Amniotic stem cell (primary cell): ENCODE measurements around the gene RENBP.

Experiments
- DNase-seq: peaks from one replicate; lab custom pipeline; 2025; lab: John Stamatoyannopoulos, UW

The RENBP gene

DNA sequence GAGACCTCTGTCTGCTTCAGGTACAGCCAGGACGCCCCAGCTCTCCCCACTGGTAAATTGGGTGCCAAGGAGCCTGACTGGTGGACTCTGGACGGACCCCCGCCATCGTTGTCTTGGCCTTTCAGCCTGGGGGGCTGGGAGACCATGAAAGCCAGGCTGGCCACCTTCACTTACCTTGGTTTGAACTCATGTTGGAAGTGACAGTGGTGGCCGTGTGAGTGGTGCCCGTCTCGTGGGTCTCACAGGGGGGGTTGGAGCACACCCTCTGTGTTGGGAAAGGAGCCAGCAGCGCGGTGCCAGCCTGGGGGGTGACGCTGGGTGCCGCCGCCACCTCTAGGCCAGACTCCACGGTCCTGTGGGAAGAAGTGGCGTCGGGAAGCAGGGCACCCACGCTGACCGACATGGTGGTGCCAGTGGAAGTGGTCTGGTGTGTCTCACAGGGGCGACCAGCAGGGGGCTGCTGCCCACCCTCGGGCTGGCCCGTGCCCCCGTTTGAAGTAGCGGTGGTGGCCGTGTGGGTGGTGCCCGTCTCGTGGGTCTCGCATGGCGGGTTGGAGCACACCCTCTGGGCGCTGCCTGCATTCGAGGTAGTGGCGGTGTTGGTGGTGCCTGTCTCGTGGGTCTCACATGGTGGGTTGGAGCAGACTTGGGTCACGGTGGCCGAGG, 9.6 kb upstream of the RENBP start:
- DNase-seq = no peak

- DNase-seq = no peak
These were observed 8.9 kb upstream of the RENBP start for GRCh38 chrX:153953342-153953830.

DNA sequence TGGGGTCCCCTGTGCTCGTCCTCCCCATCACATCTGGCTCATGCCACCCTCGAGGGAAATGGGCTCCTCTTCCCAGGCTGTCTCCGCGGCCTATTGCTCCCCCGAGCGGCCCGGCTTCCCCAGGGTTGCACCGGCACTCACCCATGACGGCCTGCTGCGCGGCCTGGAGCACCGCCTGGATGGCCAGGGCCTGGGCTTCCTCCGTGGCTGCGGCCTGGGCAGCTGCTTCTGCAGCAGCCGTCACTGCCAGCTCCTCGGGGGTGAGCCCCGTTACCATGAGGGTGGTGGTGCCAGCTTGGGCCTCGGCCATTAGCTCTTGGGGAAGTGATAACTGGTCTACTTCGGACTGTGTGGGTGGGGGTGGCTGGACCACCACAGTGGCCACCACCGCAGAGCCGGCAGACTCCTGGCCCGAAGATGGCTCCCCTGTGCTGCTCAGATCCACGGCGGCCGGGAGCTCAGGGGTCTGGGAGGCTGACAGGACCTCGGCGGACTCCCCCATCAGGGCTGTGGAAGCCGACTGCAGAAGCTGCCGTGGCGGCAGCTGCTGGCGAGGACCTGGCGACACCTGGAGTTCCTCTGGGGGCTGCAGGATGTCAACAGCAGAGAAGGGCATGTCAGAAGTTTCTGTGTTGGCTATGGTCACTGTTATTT, 8.1 kb upstream of the RENBP start:
- no peak for DNase-seq

- no peak for DNase-seq
These were observed 7.4 kb upstream of the RENBP start for GRCh38 chrX:153951683-153952372.

GRCh38 chrX:153950127-153950526, 5.7 kb upstream of the RENBP start:
- DNase-seq = no peak

DNA sequence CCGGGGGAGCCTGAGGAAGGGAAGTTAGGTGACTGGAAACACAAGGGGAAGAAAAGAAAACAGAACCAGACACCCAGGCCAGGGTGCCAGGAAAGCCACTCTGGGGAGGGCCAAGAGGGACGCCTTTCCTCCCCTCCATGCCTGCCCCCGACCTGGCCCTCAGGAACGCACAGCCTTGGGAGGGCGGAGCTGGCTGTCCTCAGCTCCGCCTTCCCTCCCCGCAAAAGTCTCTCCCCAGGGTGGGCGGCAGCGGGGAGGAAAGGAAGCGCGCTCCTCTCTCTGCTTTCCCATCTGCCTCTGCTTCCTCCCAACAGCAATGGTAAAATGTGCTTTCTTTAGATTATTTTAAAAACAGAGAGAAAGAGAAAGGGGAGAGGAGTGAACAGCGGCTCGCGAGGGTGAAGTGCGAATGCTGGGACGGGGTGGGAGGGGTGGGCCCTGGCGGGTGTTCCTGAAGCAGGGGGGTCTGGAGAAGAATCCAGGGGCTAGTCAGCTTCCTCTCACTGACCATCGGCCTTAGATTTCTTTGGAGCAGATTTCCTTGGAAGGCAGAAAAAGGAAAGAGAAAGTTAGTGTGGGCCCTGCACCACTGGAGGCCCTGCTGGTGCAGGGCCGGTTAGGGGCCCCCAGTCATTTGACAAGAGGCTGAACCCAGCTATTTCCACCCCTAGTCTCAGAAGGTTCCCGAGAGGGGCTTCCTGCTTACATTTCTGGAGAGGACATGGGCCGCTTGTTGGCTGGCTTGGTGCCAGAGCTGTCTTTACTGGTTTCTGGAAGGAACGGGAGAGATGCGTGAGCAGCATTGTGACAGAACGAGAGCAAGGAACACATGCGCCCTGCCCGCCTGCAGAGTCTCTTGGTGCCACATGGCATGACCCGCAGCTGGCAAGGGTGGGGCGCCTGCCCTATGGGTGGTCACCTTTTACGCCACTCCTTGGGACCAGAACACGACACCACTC, 4.7 kb upstream of the RENBP start:
- DNase-seq = no peak

GRCh38 chrX:153948002-153948466, 3.6 kb upstream of the RENBP start:
- DNase-seq = no peak

DNA sequence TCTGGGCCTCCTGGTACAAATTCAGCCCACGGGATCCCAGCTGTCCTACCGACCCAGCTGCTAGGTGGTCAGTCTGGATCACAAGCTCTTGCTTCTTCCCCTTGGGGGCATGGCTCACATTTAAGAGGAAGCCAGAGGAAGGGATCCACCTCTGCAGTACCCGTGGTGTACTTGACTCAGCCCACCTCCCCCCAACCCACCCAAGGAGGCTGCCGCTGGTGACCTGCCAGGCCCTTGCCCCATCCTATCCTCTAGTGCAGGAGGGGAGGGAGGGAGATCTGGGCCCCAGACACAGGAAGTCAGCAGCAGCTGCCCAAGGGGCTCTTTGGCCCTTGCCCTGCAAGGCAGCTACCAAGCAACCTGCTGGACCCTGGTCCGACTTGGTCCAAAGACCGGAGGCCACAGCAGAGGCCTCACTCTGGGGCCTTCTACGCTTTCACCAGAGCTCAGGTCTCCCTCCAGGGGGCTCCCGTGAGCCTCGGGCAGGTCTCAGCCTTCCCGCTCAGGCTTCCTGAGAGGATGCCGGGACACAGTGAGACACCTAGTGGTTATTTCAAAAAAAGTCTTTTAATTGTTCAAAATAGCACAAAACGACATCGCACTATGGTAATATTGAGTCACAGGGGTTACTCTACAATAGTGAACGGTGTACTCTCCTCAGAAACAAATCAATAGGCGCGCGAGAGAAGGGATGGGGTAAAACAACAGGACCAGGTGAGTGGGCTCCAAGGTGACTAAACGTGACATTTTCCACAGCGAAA, 2.7 kb upstream of the RENBP start:
- peak; percentile 3 for DNase-seq

- no peak for DNase-seq
These were observed 1.8 kb upstream of the RENBP start for GRCh38 chrX:153945956-153946943.

- no peak for DNase-seq
These were observed 332 bp upstream of the RENBP start for GRCh38 chrX:153944800-153945150.

DNA sequence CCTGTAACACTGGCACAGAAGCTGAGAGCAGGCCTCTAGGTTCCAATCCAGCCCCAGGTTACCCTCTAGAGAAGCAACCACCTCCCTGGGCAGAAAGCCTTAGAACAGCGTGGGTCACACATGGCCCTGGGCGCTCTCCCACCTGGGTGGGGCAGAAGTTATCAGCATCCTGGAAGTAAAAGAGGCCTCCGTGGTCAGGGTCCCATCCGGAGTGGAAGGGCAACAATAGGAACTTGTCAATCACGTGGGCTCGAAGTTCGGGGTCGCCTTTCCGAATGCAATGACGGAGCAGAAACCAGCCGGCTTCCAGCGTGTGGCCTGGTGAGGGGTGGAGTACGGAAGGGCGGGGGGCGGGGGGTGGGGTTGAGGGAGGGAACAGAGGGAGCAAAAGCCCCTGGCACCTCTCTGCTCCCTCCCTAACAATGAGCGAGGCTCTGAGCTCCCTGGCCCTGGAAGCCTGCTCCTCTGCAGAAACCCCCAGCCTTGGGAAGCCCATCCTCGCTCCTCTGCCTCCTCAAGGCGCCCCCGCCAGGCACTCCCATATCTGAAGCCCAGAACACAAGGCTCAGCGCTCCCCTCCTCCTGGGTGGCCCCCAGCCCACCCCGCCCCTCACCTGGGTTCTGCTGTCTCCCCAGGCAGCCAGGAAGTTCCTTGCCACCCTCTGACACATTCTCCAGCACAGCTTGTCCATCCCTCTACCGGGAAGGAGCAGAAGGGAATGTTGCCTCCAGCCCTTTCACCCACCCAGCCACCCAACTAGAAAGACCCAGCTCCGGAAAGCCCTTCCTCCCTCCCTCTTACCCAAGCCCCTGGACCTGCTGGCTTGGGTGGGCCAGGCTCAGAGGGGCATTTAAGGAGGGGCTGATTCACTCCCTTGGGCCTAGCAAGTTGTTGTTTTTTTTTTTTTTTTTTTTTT, 2.8 kb downstream of the RENBP start:
- no peak for DNase-seq

DNA sequence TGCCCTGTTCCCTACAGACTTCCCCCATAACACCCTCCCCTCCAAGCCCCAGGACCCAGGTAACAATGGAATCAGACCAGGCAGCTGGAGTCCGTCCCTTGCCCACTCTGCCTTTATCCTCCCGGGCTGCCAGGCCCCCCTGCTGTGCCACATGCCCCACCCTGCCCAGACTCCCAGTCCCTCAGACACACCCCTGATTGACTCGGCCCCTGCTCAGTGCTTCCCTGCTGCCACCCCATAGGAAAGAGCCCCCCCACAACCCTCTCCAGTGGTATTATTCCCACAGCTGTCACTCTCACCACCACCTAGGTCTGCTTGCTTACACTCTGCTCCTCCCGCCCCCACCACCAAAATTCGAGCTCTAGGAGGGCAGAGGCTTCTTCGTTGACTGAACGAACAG, 4.9 kb downstream of the RENBP start:
- DNase-seq = no peak

- no peak for DNase-seq
These were observed 6.1 kb downstream of the RENBP start for GRCh38 chrX:153938226-153938786.

DNA sequence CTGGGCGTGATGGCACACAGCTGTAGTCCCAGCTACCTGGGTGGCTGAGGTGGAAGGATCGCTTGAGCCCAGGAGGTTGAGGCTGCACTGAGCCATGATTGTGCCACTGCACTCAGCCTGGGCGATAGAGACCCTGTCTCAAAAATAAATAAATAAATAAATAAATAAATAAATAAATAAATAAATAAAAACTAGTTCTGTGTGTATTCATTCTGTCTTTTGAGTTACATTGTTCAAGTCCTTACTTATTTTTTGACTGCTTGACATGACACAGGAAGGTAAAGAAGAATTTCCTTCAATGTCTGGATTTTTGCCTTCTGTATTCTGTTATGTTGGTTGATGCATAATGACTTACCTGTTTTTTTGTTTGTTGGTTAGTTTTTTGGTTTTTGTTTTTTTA, 7.4 kb downstream of the RENBP start:
- no peak for DNase-seq

DNA sequence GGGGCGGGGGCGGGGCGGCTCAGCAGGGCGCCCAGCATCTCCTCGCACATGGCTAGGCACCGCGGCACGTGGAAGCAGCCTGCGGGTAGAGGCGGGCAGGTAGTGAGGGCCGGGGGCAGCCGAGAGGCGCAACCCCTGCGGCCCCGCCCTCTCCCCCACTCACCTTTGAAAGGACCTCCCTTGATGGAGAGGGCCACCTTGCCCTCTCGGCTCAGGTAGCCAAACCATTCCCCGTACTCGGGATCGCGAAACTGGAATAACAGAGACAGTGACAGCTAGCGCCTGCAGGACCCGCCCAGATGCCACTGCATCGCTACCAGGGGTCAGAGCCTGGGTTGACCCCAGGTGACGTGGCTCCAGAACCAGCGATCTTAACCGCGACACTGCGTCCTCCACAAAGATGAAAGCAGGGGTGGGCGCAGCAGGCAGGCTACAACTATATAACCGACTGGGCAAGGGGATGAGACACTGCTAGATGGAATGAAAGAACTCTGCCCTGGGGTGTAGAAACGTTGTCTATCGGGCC, 9.1 kb downstream of the RENBP start:
- no peak for DNase-seq

DNA sequence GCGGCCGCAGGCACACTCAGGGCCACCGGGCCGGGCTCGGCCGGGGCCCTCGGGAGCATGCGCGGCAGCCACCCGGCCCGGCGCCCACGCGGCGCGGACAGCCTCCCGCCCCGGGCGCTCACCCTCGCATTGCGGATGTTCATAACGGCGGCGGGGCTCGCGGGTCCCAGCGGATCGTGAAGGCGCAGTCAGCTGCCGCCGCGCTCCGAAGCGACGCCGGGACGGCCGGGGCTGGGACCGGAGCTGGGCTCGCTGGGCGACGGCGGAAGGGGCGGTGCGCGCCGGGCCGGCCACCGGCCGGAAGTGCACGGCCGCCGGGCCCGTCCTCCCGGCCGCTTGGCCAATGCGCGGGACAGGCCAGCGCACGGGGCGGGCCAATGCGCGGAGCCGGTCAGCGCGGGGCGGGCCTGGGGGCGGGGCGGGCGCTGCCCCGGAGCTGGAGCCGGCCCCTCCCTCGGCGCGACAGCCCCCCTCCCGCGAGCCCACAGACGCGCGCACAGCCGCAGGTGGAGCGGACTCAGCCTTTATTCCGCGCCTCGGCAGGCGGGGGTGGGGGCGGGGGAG, 9.6 kb downstream of the RENBP start, which contains the start of gene NAA10:
Gene NAA10 (minus strand): TSS at position 276 of the 564 bp plus-strand sequence. CDS start 133 bp downstream, at position 143.
- DNase-seq = peak; percentile 43

- DNase-seq = no peak
These were observed 10.2 kb downstream of the RENBP start for GRCh38 chrX:153934148-153934761.
